T-cell (primary cell): ENCODE data around the gene INSC. TPM values are rescaled to one million over a fixed set of nuclear protein-coding genes. Genes with fewer than 3 reads are reported as not detected.

ENCODE experiments used
- ATAC-seq, 4 experiments: fragments of 200-7000 bp in 3 of 4; fragments of 150-1000 bp in 1 of 4; cut with Tn5 transposase; replicated peaks in 1 of 4; 1 replicate in 3 of 4; 2 replicates in 1 of 4; pipeline ENCODE4 v1.10.0; 2021; ENCODE audit warnings: moderate library complexity in 3 of 4, mild to moderate bottlenecking in 2 of 4, moderate number of reproducible peaks in 1 of 4
- CTCF ChIA-PET, 2 donors: fragments of 300-600 bp; sonication (Branson Sonifier 250); formaldehyde crosslinking; loops; one replicate each; lab custom pipeline; 2022; ENCODE audit warnings: antibody characterized with exemption in 2 of 2; lab: Charles Lee
- POLR2A ChIA-PET, 2 donors: fragments of 300-600 bp; sonication (Branson Sonifier 250); formaldehyde crosslinking; loops; one replicate each; lab custom pipeline; 2022; ENCODE audit warnings: antibody characterized with exemption in 2 of 2; lab: Charles Lee
- DNase-seq, 35 experiments: peaks; one replicate each; pipeline versions ENCODE4 v3.0.0 to v3.0.0-alpha.2; 2013 to 2023
- H3K27ac ChIP-seq: one replicate; pipeline ENCODE4 v1.5.1; 2013; ENCODE audit warnings: low read length
- H3K27me3 ChIP-seq, 2 experiments: replicated peaks in 1 of 2; 1 replicate in 1 of 2; 2 replicates in 1 of 2; pipeline versions ENCODE4 v1.6.1 to v1.7.0; 2013; ENCODE audit warnings: low read length in 1 of 2, mixed read lengths in 1 of 2; ENCODE audit not compliant: control insufficient read depth in 2 of 2, insufficient read depth in 2 of 2; ENCODE audit errors: extremely low read depth in 1 of 2
- H3K36me3 ChIP-seq, 2 donors: 1 replicate in 1 of 2; 2 replicates in 1 of 2; pipeline versions ENCODE4 v1.6.1 to v1.7.0; 2013; ENCODE audit warnings: low read length in 1 of 2; ENCODE audit not compliant: control insufficient read depth in 2 of 2, insufficient read depth in 1 of 2; ENCODE audit errors: extremely low read depth in 1 of 2
- H3K4me1 ChIP-seq, 2 experiments: 1 replicate in 1 of 2; 2 replicates in 1 of 2; pipeline versions ENCODE4 v1.6.1 to v1.7.0; 2013; ENCODE audit warnings: low read length in 2 of 2, mixed read lengths in 1 of 2; ENCODE audit not compliant: insufficient read depth in 2 of 2, control insufficient read depth in 1 of 2; ENCODE audit errors: extremely low read depth in 1 of 2
- H3K4me3 ChIP-seq, 2 donors: 1 replicate in 1 of 2; 2 replicates in 1 of 2; pipeline versions ENCODE4 v1.5.1 to v1.7.0; 2013; ENCODE audit warnings: mild to moderate bottlenecking in 2 of 2, low read length in 1 of 2, moderate library complexity in 1 of 2; ENCODE audit not compliant: control insufficient read depth in 1 of 2; ENCODE audit errors: extremely low read depth in 1 of 2
- H3K9me3 ChIP-seq: 2 replicates; pipeline ENCODE4 v1.7.0; 2013
- H3K27ac Mint-ChIP-seq, 2 donors: one replicate each; pipeline ENCODE4 v1.8.0; 2020 to 2021; ENCODE audit warnings: mild to moderate bottlenecking in 2 of 2, mixed read lengths in 2 of 2
- H3K27me3 Mint-ChIP-seq, 2 donors: one replicate each; pipeline ENCODE4 v1.8.0; 2021 to 2022; ENCODE audit warnings: mixed read lengths in 2 of 2
- H3K36me3 Mint-ChIP-seq: one replicate; pipeline ENCODE4 v1.8.0; 2021; ENCODE audit warnings: mixed read lengths
- H3K4me1 Mint-ChIP-seq, 3 donors: one replicate each; pipeline ENCODE4 v1.8.0; 2020 to 2022; ENCODE audit warnings: mixed read lengths in 3 of 3, mild to moderate bottlenecking in 1 of 3
- H3K4me3 Mint-ChIP-seq, 3 donors: one replicate each; pipeline ENCODE4 v1.8.0; 2020 to 2022; ENCODE audit warnings: mild to moderate bottlenecking in 3 of 3, mixed read lengths in 3 of 3, moderate library complexity in 3 of 3
- H3K9me3 Mint-ChIP-seq, 3 donors: one replicate each; pipeline ENCODE4 v1.8.0; 2020 to 2022; ENCODE audit warnings: mixed read lengths in 3 of 3
- WGBS: methylation state at CpG from one replicate; pipeline ENCODE4 v1.1.5; 2013; ENCODE audit warnings: missing lambda C conversion rate; ENCODE audit not compliant: insufficient coverage; 5-methylcytosine and 5-hydroxymethylcytosine counted together
- total RNA-seq, 35 experiments: library from RNA in 6 of 35; stranded (reverse) in 6 of 35; fragments of 120-200 nt in 1 of 35; gene quantifications; one replicate each; pipeline versions ENCODE4 v1.2.1 to v1.2.4 and lab custom pipeline; 2013 to 2026

The INSC gene
- total RNA-seq, 5 donors from 2014 or later (not counting 1 experiment from before 2014, with no cell fraction given), result 0.44 to 0.53 TPM; not detected in 3

GRCh38 chr11:15113381-15113780 is 1.3 kb upstream of the INSC start:
- H3K4me3 Mint-ChIP-seq, result peak overlapping the region in 2 of 3 donors; percentile 21 to 53
- H3K9me3 Mint-ChIP-seq, result no peaks in the 10 kb centered on the region
- Histone ChIP-seq H3K9me3 (no peaks in the 10 kb centered on the region), H3K36me3 (no peaks in the 10 kb centered on the region), H3K27me3 (peaks cover 0 to 34% of the 10 kb centered on the region in 2 experiments), H3K27ac (no peak overlapping the region), H3K4me1 (peaks cover 3 to 17% of the 10 kb centered on the region in 2 experiments), H3K4me3 (no peak overlapping the region)
- ATAC-seq, result peak in 3 of 4 experiments; percentile 38 to 42 (median 42)
- ChIA-PET POLR2A (no interaction called here), CTCF (interaction anchor here in 1 of 2 donors (0.8 to 1.4 kb wide), 3 partner anchors 13 to 92 kb away, joined by 3 to 7 read pairs (median 4); no protein-coding TSS in a partner anchor)
- DNase-seq, result peak in 2 of 35 experiments; percentile 5 to 29
- peaks cover 38 to 43% of the 10 kb centered on the region in 2 donors for H3K27me3 Mint-ChIP-seq
- H3K27ac Mint-ChIP-seq, result peak overlapping the region in 1 of 2 donors; percentile 32
- 8% methylated on average over 4 of the region's 5 CpGs for WGBS
- peaks cover 16 to 21% (median 18%) of the 10 kb centered on the region in 3 donors for H3K4me1 Mint-ChIP-seq
- H3K36me3 Mint-ChIP-seq, result no peaks in the 10 kb centered on the region

GRCh38 chr11:15115686-15116085 is 963 bp downstream of the INSC start:
- Histone ChIP-seq H3K4me1 (peaks cover 3 to 17% of the 10 kb centered on the region in 2 experiments), H3K9me3 (no peaks in the 10 kb centered on the region), H3K27me3 (peaks cover 0 to 43% of the 10 kb centered on the region in 2 experiments), H3K36me3 (no peaks in the 10 kb centered on the region), H3K4me3 (no peak overlapping the region), H3K27ac (no peak overlapping the region)
- Mint-ChIP-seq H3K4me3 (no peak overlapping the region), H3K27ac (no peak overlapping the region), H3K4me1 (peaks cover 16 to 21% (median 18%) of the 10 kb centered on the region in 3 donors), H3K27me3 (peaks cover 38 to 53% of the 10 kb centered on the region in 2 donors), H3K9me3 (no peaks in the 10 kb centered on the region), H3K36me3 (no peaks in the 10 kb centered on the region)
- CTCF ChIA-PET, result no interaction called here
- 93% methylated on average over 3 of the region's 5 CpGs for WGBS
- POLR2A ChIA-PET, result no interaction called here
- ATAC-seq, result no peak
- no peak for DNase-seq

GRCh38 chr11:15117751-15118150 is 3.0 kb downstream of the INSC start:
- H3K4me1 Mint-ChIP-seq, result peaks cover 16 to 21% (median 18%) of the 10 kb centered on the region in 3 donors
- 50% methylated on average over 2 of the region's 4 CpGs for WGBS
- H3K9me3 Mint-ChIP-seq, result no peaks in the 10 kb centered on the region
- peaks cover 0 to 45% of the 10 kb centered on the region in 2 experiments for H3K27me3 ChIP-seq
- no peak overlapping the region for H3K27ac ChIP-seq
- H3K9me3 ChIP-seq, result no peaks in the 10 kb centered on the region
- ATAC-seq (no peak), DNase-seq (no peak)
- H3K4me1 ChIP-seq, result peaks cover 3 to 17% of the 10 kb centered on the region in 2 experiments
- POLR2A ChIA-PET, result no interaction called here
- no peak overlapping the region for H3K27ac Mint-ChIP-seq
- H3K36me3 Mint-ChIP-seq, result no peaks in the 10 kb centered on the region
- H3K27me3 Mint-ChIP-seq, result peaks cover 41 to 53% of the 10 kb centered on the region in 2 donors
- no peak overlapping the region for H3K4me3 ChIP-seq
- no peak overlapping the region for H3K4me3 Mint-ChIP-seq
- no peaks in the 10 kb centered on the region for H3K36me3 ChIP-seq
- CTCF ChIA-PET, result no interaction called here

- CTCF ChIA-PET, result interaction anchor here in 1 of 2 donors (0.6 kb wide), 1 partner anchor 18 kb away, joined by 3 read pairs; no protein-coding TSS in a partner anchor
- Mint-ChIP-seq H3K27ac (no peak overlapping the region), H3K27me3 (peaks cover 40 to 52% of the 10 kb centered on the region in 2 donors)
Measured at GRCh38 chr11:15118431-15118830, 3.7 kb downstream of the INSC start.

GRCh38 chr11:15119352-15119751 is 4.6 kb downstream of the INSC start:
- no peak overlapping the region for H3K27ac ChIP-seq
- H3K9me3 Mint-ChIP-seq, result no peaks in the 10 kb centered on the region
- WGBS, result 58% methylated on average over 2 of the region's 4 CpGs
- ATAC-seq (no peak), DNase-seq (no peak)
- peaks cover 0 to 10% of the 10 kb centered on the region in 2 experiments for H3K4me1 ChIP-seq
- H3K36me3 Mint-ChIP-seq, result no peaks in the 10 kb centered on the region
- CTCF ChIA-PET, result no interaction called here
- POLR2A ChIA-PET, result no interaction called here
- H3K27me3 Mint-ChIP-seq, result peaks cover 34 to 46% of the 10 kb centered on the region in 2 donors
- H3K9me3 ChIP-seq, result no peaks in the 10 kb centered on the region
- H3K27me3 ChIP-seq, result peaks cover 0 to 38% of the 10 kb centered on the region in 2 experiments
- H3K36me3 ChIP-seq, result no peaks in the 10 kb centered on the region
- peaks cover 6 to 9% (median 8%) of the 10 kb centered on the region in 3 donors for H3K4me1 Mint-ChIP-seq
- no peak overlapping the region for H3K27ac Mint-ChIP-seq
- H3K4me3 ChIP-seq, result no peak overlapping the region
- H3K4me3 Mint-ChIP-seq, result no peak overlapping the region

More at GRCh38 chr11:15118431-15118830, 3.7 kb downstream of the INSC start:
- peaks cover 0 to 43% of the 10 kb centered on the region in 2 experiments for H3K27me3 ChIP-seq
- no peaks in the 10 kb centered on the region for H3K36me3 ChIP-seq
- H3K27ac ChIP-seq, result no peak overlapping the region
- POLR2A ChIA-PET, result no interaction called here
- DNase-seq (no peak), ATAC-seq (no peak)
- Mint-ChIP-seq H3K36me3 (no peaks in the 10 kb centered on the region), H3K9me3 (no peaks in the 10 kb centered on the region), H3K4me1 (peaks cover 13 to 16% (median 13%) of the 10 kb centered on the region in 3 donors), H3K4me3 (no peak overlapping the region)
- no peaks in the 10 kb centered on the region for H3K9me3 ChIP-seq
- no peak overlapping the region for H3K4me3 ChIP-seq
- H3K4me1 ChIP-seq, result peaks cover 3 to 15% of the 10 kb centered on the region in 2 experiments

- Histone ChIP-seq H3K9me3 (no peaks in the 10 kb centered on the region), H3K4me1 (peaks cover 0 to 6% of the 10 kb centered on the region in 2 experiments), H3K4me3 (no peak overlapping the region), H3K27ac (no peak overlapping the region), H3K36me3 (no peaks in the 10 kb centered on the region), H3K27me3 (peaks cover 0 to 37% of the 10 kb centered on the region in 2 experiments)
- POLR2A ChIA-PET, result no interaction called here
- no peaks in the 10 kb centered on the region for H3K36me3 Mint-ChIP-seq
- ATAC-seq (no peak), DNase-seq (no peak)
- H3K9me3 Mint-ChIP-seq, result no peaks in the 10 kb centered on the region
- H3K4me3 Mint-ChIP-seq, result no peak overlapping the region
- WGBS, result 80% methylated on average over 1 of the region's 1 CpG
- CTCF ChIA-PET, result no interaction called here
- no peak overlapping the region for H3K27ac Mint-ChIP-seq
- H3K4me1 Mint-ChIP-seq, result peaks cover 5 to 8% (median 6%) of the 10 kb centered on the region in 3 donors
- H3K27me3 Mint-ChIP-seq, result peaks cover 36 to 49% of the 10 kb centered on the region in 2 donors
Measured at GRCh38 chr11:15119826-15120225, 5.1 kb downstream of the INSC start.
